ENCODE measurements around the gene NDUFB3.
"Not testable (repeated sequence)": the region's sequence is repeated elsewhere in the genome, so short reads cannot be mapped to it uniquely, and the experiment has no call there.

Gene NDUFB3

GRCh38 chr2:201100497-201100896, 28.7 kb downstream of the NDUFB3 start:
- DNase-seq, result no peak

- no peak for DNase-seq
Measured at GRCh38 chr2:201105759-201106158, 34.0 kb downstream of the NDUFB3 start.

- DNase-seq, result no peak
Measured at GRCh38 chr2:201107624-201108023, 35.8 kb downstream of the NDUFB3 start.

- DNase-seq, result no peak
Measured at GRCh38 chr2:201108341-201108740, 36.5 kb downstream of the NDUFB3 start.

GRCh38 chr2:201109186-201109585, 37.4 kb downstream of the NDUFB3 start:
- DNase-seq, result no peak

GRCh38 chr2:201110615-201111014, 38.8 kb downstream of the NDUFB3 start:
- DNase-seq, result no peak

GRCh38 chr2:201111096-201111495, 39.3 kb downstream of the NDUFB3 start:
- DNase-seq, result no peak

DNA sequence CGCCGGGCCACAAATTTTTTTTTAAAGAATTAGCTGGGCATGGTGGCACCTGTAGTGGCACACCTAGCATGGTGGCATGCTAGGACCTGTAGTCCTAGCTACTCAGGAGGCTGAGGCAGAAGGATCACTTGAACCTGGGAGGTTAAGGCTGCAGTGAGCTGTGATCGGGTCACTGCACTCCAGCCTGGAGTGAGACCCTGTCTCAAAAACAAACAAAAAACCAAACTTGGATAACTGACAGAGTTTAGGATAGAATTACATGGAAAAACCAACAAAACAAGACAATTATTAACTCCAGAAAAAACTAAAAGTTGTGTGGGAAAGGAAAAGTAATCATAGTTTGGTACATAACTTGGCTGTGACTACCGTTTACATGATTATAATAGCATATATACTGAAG, 42.5 kb downstream of the NDUFB3 start:
- DNase-seq, result no peak

DNA sequence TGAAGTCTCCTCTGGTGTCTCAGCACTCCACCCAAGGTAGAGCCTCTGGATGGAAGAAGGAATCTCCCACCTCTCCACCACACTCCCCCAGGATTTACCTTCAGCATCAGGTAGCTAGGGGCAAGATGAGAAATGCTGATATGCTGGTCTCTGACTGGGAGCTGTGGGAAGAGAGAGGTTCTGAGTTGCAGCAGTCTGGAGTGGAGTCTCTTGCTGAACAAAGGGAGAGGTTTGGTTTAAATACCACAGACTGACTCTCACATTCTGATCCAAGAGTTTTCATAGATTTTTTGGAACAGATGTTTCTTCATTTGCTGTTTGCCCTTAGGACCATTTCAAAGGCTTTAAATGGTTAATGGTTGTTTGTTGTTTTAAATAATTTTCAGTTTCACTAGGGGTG, 43.0 kb downstream of the NDUFB3 start:
- no peak for DNase-seq

DNA sequence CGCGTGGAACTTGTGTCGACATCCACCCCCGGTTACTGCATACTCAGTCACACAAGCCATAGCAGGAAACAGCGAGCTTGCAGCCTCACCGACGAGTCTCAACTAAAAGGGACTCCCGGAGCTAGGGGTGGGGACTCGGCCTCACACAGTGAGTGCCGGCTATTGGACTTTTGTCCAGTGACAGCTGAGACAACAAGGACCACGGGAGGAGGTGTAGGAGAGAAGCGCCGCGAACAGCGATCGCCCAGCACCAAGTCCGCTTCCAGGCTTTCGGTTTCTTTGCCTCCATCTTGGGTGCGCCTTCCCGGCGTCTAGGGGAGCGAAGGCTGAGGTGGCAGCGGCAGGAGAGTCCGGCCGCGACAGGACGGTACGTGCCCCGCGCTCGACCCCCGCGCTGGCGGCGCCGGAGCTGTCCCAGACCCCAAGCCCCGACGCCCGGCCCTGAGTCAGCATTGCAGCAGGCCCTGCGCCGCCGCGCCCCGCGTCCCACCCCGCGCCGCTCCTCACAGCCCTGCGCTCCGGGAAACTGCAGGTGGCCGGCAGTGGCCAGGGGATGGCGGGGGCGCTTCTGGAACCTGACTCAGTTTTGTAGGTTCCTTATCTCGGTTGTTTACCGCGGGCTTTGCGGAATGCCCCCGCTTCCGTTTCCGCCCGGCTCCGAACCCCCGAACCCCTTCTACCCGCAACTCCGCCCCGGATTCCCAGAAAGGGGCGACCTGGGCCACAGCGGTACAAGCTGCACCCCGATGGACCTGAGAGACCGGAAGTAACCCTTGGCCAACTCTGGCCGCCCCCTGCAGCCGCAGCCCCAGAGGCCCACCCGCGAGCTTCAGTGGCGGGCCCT, 44.5 kb downstream of the NDUFB3 start, which contains the start of gene CFLAR:
CFLAR (plus strand) TSS at position 50 of the 844 bp plus-strand sequence. CDS start 13,702 bp downstream, outside the sequence.
- peak; percentile 73 for DNase-seq

GRCh38 chr2:201116959-201117734, 45.3 kb downstream of the NDUFB3 start:
- peak; percentile 51 for DNase-seq

DNA sequence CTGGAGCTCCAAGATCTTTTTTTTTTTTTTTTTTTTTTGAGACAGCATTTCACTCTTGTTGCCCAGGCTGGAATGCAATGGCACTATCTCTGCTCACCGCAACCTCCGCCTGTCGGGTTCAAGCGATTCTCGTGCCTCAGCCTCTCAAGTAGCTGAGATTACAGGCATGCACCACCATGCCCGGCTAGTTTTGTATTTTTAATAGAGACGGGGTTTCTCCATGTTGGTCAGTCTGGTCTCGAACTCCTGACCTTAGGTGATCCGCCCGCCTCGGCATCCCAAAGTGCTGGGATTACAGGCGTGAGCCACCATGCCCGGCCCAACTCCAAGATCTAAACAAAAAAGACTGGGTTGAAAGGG, 45.9 kb downstream of the NDUFB3 start:
- DNase-seq, result not testable (repeated sequence)

DNA sequence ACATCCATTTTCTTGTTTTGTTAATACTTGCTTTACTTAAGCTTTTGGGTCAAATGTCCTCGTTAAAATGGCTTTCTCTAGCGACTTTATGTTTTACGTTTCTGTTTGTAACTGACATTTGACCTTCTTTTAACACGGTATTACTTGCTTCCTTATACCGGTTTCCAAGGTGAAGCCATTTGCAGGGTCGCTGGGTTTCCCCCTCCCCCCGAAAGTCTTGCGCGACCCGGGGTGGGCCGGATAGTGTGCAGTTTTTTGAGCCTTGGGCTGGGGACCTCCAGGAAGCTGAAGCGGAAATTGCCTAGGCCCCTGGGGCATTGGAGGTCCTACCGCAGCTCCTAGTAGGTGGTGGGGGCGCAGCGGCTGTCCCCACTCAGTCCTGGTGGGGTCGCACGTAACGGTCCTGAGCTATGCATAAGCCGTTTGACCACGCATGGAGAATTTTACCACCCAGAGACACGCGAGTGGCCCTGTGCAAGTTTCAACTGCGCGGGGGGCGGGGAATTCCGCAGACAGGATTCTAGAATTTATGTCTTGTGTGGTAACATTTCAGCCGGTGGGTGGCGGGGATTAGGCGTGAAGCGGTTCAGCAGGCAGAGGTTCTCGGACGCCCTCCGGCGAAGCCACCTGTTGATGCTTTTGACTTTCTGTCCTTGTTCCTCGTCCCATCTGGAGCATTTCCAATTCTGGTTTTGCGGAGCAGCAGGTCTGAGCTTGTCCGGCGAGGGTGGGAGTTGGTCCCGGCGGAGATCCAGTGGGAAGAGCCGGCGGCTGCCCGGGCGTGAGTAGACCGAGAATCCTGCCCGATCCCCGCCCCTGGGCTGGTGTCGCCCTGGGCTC, 46.5 kb downstream of the NDUFB3 start:
- peak; percentile 81 for DNase-seq

DNA sequence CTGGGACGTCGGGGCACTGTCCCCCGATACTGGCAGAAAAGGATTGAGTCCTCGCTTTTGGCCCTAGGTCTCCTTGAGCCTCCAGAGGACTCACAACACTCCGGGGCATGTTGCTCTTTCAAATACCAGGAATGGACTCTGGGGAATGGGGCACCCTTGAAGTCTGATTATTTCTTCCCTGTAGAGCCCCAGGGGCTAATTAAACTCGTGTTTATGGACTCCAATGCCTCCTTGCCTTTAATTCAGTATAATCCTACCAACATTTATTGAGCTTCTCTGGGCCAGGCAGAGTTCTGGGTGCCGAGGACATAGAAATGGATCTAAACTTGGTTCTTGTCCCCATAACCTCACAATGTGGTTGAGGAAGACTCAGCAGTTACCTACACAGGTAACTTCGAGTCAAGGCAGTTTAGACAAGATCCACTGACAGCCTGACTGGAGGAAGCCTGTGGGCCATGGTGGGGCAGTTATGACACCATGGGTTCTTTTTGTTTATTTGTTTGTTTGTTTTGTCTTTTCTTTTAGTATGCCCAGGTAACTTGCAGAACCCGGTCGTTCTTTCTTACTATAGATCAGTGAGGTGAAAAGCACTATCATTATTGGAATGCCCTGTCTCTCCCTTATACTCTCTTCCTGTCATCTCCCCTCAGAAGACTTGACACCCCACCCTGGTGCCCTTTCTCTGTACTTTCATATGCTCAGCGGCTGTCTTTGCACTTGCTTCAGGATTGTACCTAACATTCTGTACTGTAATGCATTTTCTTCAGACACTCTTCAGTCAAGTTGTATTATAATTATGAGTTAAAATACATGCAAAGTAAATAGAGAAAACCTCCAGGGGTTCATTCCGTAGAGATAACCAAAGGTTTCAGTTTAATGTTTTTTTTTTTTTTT, 47.4 kb downstream of the NDUFB3 start:
- DNase-seq, result no peak

- no peak for DNase-seq
Measured at GRCh38 chr2:201122276-201122675, 50.5 kb downstream of the NDUFB3 start.

DNA sequence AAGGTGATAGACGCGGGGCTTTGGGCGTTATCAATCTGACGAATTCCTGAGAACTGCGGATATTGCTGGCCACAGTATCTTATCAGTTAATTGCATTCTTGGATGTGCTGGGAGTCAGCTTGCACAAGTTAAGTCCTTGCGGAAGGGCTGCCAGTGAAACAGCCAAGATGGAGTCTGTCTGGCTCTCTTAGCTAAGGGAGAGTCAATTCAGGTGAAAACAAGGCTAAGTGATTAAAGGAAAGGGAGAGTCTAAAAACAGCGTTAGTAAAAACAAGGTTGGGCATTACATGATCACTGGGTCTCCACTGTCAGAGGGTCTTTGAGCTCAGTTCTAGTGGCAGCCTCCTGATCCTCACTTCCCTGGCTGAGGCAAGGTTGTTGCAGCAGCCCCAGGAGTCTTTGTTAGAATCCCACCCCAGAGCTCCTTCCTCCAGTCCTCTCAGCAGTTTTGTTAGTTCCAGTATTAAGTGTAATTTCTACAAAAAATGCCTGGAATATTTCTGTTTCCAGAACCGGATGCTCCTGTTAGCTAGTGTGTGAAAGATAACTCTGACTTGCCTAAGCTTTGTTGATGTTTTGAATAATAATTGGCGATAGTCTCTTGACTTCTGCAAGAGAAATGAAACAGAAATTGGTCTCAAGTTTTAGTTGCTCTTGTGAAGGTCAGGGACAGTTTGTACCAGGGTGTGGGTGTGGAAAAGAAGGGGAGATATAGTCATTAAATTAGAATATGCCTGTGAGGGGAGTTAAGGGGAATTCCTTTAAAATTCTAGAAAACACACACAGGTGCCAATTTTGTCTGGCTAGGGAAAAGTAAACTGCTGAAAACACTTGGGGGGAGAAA, 54.7 kb downstream of the NDUFB3 start:
- DNase-seq, result no peak

- DNase-seq, result no peak
Measured at GRCh38 chr2:201127152-201127511, 55.3 kb downstream of the NDUFB3 start.

DNA sequence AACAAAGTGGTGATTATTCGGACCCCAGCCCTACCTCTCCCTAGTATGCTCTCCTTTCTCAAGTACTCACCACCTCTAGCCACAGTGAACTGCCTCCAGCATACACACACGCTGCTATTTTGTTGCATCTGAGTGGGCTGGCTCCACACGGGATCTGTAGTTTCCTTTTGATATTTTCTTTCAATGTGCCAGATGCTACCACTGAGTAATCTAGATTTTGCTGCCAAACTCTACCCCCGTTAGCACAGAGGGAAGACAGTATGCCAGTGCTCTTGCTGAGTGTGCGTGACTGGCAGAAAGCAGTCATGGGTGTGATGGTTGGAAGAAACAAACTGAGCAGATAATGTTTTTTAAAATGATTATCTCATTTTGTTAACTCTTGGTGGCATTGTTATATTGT, 55.8 kb downstream of the NDUFB3 start:
- DNase-seq, result no peak

DNA sequence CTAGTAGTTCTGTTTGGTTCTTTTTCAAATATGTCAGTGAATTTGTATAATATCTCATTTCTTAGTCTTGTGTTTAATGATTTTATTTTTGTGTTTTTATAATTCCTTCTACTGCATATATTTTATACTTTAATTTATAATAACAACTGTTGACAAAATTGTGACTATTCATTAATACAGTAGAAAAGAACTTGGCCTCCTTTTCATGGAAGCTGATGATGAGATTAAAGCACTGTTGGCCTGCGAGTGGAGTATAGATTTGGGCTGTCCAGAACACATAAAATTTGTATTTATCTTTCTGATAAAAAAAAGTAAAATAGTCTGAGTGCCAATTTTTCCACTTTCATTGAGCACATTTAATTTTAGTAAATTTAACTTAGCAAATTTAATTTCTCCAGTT, 56.2 kb downstream of the NDUFB3 start:
- DNase-seq, result no peak

DNA sequence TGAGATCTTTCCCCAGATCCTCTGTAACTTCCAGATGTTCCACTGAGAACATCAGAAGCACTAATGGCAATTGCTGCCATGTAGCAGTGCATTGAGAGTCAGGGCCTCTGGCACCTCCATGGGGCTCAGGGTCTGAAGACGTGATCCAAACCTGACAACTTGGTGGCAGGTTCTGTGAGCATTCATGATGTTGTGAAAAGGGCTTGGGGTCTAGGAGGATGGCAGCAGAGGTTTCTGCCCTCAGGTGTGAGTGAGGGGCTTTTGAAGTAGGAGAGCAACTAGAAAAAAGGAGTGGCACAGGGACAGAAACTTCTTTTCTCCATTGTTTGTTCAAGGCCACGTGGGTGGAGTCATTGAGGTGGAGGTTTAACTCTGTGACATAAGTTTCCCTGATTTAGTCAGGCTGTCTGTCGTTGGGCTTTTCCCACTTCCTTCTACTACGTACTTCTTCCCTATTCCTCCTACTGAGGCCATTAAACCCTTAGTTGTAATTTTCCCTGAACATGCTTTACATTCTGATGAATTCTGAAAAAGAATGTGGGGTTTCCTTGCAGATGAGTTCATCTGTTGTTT, 57.2 kb downstream of the NDUFB3 start:
- DNase-seq, result no peak
